Thyroid gland (tissue), 4 donors: Measurements from ENCODE around the gene SRPRB. TPM values are rescaled to one million over a fixed set of nuclear protein-coding genes. Genes with fewer than 3 reads are reported as not detected.

Source experiments
- DNase-seq, 2 donors: peaks; one replicate each; pipeline ENCODE4 v3.0.0-alpha.2; 2019
- H3K27ac ChIP-seq, 3 donors: fragments of 200-600 bp; sonication (generic); 1 replicate in 2 of 3; 2 replicates in 1 of 3; pipeline ENCODE4 v1.5.1; 2016 to 2019; ENCODE audit warnings: mild to moderate bottlenecking in 1 of 3, moderate library complexity in 1 of 3
- H3K27me3 ChIP-seq: fragments of 200-600 bp; sonication (generic); one replicate; pipeline ENCODE4 v1.5.1; 2019
- H3K36me3 ChIP-seq, 2 donors: fragments of 200-600 bp; sonication (generic); one replicate each; pipeline ENCODE4 v1.5.1; 2016 to 2019
- H3K4me1 ChIP-seq, 2 donors: fragments of 200-600 bp; sonication (generic); one replicate each; pipeline ENCODE4 v1.5.1; 2017 to 2019
- H3K4me3 ChIP-seq, 3 donors: fragments of 200-600 bp; sonication (generic); replicated peaks in 1 of 3; 1 replicate in 2 of 3; 2 replicates in 1 of 3; pipeline ENCODE4 v1.5.1; 2016; ENCODE audit warnings: mild to moderate bottlenecking in 1 of 3
- H3K9me3 ChIP-seq: fragments of 200-600 bp; sonication (generic); one replicate; pipeline ENCODE4 v1.5.1; 2017
- CTCF ChIP-seq, 6 experiments: fragments of 200-600 bp in 3 of 6; fragments of 450-650 bp in 3 of 6; sonication (generic) in 3 of 6; IDR thresholded peaks; one replicate each; pipeline ENCODE4 v1.5.1; 2016 to 2019; ENCODE audit warnings: antibody characterized with exemption in 6 of 6, mild to moderate bottlenecking in 2 of 6, inconsistent platforms in 1 of 6, moderate library complexity in 1 of 6
- POLR2A ChIP-seq, 2 donors: fragments of 450-650 bp; IDR thresholded peaks; one replicate each; pipeline ENCODE4 v1.6.1; 2017; ENCODE audit warnings: antibody characterized with exemption in 2 of 2, mild to moderate bottlenecking in 2 of 2, moderate library complexity in 1 of 2
- WGBS, 2 donors: methylation state at CpG; one replicate each; pipeline ENCODE4 v1.1.5; 2017; 5-methylcytosine and 5-hydroxymethylcytosine counted together
- intact Hi-C: fragments of 100-400 bp; cut with DNase I; formaldehyde crosslinking; loops from one replicate; pipeline ENCODE4 v1.15.1; 2023
- total RNA-seq, 4 donors: library from RNA; depleted of rRNA; stranded (reverse); fragments of >200 nt; gene quantifications; one replicate each; pipeline ENCODE4 v1.2.3, GENCODE V29; 2016

The SRPRB gene
- total RNA-seq, 4 donors from 2014 or later, result 26.9 to 55.9 (median 45.2) TPM

GRCh38 chr3:133832802-133833144 lies 27.2 kb downstream of the SRPRB start:
- Histone ChIP-seq H3K27me3 (no peaks in the 10 kb centered on the region), H3K9me3 (no peaks in the 10 kb centered on the region), H3K36me3 (no peaks in the 10 kb centered on the region), H3K27ac (no peak overlapping the region), H3K4me1 (no peaks in the 10 kb centered on the region), H3K4me3 (no peak overlapping the region)
- no peak for DNase-seq
- intact Hi-C loops, result no loop called here
- 93 to 96% methylated on average over 7 to 10 of the region's 10 CpGs for WGBS, 2 donors
- TF ChIP-seq CTCF (IDR thresholded peaks at IDR 0.05), result no peak
- TF ChIP-seq POLR2A (IDR thresholded peaks at IDR 0.05), result no peak

GRCh38 chr3:133833267-133833666 lies 27.7 kb downstream of the SRPRB start:
- Histone ChIP-seq H3K9me3 (no peaks in the 10 kb centered on the region), H3K27me3 (no peaks in the 10 kb centered on the region), H3K27ac (no peak overlapping the region), H3K4me3 (no peak overlapping the region), H3K36me3 (no peaks in the 10 kb centered on the region), H3K4me1 (no peaks in the 10 kb centered on the region)
- DNase-seq, result no peak
- 70 to 76% methylated on average over 5 of the region's 5 CpGs for WGBS, 2 donors
- intact Hi-C loops, result no loop called here
- TF ChIP-seq POLR2A (IDR thresholded peaks at IDR 0.05), result no peak
- TF ChIP-seq CTCF (IDR thresholded peaks at IDR 0.05), result no peak

- intact Hi-C loops, result no loop called here
- DNase-seq, result no peak
- no peaks in the 10 kb centered on the region for H3K4me1 ChIP-seq
- WGBS, 2 donors, result 93% methylated on average over 13 of the region's 13 CpGs
- H3K9me3 ChIP-seq, result no peaks in the 10 kb centered on the region
- no peaks in the 10 kb centered on the region for H3K27me3 ChIP-seq
- TF ChIP-seq POLR2A (IDR thresholded peaks at IDR 0.05) (no peak), CTCF (IDR thresholded peaks at IDR 0.05) (no peak)
- H3K36me3 ChIP-seq, result no peaks in the 10 kb centered on the region
- H3K27ac ChIP-seq, result no peak overlapping the region
- H3K4me3 ChIP-seq, result no peak overlapping the region
Observed at GRCh38 chr3:133833880-133834620, 28.4 kb downstream of the SRPRB start.

- TF ChIP-seq CTCF (IDR thresholded peaks at IDR 0.05), result no peak
- TF ChIP-seq POLR2A (IDR thresholded peaks at IDR 0.05), result no peak
- intact Hi-C loops, result no loop called here
- H3K27me3 ChIP-seq, result no peaks in the 10 kb centered on the region
- H3K9me3 ChIP-seq, result no peaks in the 10 kb centered on the region
- H3K4me3 ChIP-seq, result no peak overlapping the region
- H3K4me1 ChIP-seq, result no peaks in the 10 kb centered on the region
- WGBS, 2 donors, result 96 to 98% methylated on average over 14 of the region's 14 CpGs
- H3K27ac ChIP-seq, result no peak overlapping the region
- DNase-seq, result no peak
- no peaks in the 10 kb centered on the region for H3K36me3 ChIP-seq
Observed at GRCh38 chr3:133834621-133835417, 29.2 kb downstream of the SRPRB start.

- TF ChIP-seq POLR2A (IDR thresholded peaks at IDR 0.05) (no peak), CTCF (IDR thresholded peaks at IDR 0.05) (no peak)
- no peaks in the 10 kb centered on the region for H3K9me3 ChIP-seq
- H3K27me3 ChIP-seq, result no peaks in the 10 kb centered on the region
- no peak overlapping the region for H3K27ac ChIP-seq
- DNase-seq, result no peak
- intact Hi-C loops, result no loop called here
- H3K4me1 ChIP-seq, result no peaks in the 10 kb centered on the region
- no peak overlapping the region for H3K4me3 ChIP-seq
- no peaks in the 10 kb centered on the region for H3K36me3 ChIP-seq
- WGBS, 2 donors, result 88 to 94% methylated on average over 3 of the region's 3 CpGs
Observed at GRCh38 chr3:133835418-133835743, 29.8 kb downstream of the SRPRB start.
